ENCODE data around the gene KRTAP10-1.
A peak's percentile ranks its signal among the peaks of the same experiment; 100 is the strongest.
"Not testable (repeated sequence)": the region's sequence is repeated elsewhere in the genome, so short reads cannot be mapped to it uniquely, and the experiment has no call there.

The KRTAP10-1 gene

DNA sequence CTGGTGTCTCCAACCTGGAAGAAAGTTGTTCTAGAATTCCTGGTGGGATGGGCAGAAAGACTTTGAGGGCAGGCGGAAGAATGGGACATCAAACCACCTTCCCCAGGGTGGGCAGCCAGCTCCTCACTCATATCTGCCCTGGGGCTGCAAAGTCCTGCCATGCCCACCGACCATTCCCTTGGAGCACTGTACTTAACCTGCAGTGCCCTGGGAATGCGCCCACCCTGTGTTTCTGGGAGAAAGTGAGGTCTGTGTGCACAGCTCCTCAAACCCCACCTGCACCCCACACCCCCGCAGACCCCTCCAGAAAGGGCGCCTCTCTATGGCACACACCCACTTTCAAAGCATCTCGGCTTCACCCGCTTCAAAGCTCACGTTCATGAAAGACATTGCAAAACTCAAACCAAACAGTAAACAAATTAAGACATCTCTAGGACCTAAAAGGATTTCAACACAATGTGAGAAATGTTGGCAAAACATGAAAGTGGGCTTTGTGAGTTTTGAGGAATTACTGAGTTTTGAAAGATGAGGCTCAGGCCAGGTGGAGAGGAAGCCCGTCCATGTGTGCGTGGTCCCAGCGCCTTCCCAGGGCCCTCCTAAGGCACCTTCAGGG, 25.1 kb downstream of the KRTAP10-1 start:
- no peak for DNase-seq

DNA sequence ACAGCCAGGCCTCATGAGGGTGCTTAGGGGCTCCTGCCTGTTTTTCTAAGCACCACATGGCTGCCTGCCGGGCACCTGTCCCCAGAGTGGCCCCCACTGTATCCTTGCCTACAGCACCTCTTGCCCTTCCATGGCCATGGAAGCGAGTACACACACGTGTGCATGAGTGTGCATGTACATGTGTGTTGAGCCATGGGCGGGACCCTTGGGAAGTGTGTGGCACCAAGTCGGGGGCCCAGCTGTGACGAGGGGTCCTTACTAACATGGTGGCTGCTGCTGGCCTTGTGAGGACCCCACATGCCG, 25.8 kb downstream of the KRTAP10-1 start:
- DNase-seq: no peak

DNA sequence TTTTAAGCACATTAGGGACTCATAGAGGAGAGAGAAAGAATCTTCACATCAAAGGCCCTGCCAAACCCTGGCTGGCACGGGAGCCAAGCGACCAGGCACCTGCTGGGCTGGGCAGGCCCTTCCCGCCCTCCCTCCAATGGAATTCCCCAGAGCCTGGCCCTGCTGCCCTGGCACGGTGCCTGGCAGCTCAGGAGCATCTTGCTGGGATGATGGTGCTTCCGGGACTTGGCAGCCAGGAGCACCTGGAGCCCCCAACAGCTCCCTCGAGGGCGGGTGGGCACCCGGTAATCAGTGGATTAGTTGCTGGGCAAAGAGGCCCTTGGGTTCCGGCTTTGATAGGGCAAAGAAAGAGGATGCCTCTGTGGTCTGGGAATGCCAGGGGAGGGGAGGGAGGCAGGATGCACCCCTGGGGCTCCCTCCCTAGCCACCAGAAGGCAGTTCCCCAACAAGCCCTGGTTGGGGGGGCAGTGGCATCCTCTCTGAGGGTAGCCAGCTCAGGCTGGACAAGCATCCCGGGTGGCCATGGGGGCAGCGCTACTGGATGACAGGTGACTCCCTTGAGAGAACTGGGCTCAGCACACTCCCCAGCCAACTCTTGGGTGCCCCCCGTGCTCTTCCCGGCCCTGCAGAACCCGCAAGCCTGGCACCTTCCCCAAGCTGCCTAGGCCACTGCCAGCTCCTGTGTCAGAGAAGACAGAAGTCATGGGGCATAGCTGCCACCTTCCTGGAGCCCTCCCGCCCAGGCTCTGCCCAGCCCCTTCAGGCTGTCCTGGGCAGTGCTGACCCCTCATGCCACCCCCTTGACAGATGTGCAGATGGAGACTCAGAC, 26.4 kb downstream of the KRTAP10-1 start:
- no peak for DNase-seq

DNA sequence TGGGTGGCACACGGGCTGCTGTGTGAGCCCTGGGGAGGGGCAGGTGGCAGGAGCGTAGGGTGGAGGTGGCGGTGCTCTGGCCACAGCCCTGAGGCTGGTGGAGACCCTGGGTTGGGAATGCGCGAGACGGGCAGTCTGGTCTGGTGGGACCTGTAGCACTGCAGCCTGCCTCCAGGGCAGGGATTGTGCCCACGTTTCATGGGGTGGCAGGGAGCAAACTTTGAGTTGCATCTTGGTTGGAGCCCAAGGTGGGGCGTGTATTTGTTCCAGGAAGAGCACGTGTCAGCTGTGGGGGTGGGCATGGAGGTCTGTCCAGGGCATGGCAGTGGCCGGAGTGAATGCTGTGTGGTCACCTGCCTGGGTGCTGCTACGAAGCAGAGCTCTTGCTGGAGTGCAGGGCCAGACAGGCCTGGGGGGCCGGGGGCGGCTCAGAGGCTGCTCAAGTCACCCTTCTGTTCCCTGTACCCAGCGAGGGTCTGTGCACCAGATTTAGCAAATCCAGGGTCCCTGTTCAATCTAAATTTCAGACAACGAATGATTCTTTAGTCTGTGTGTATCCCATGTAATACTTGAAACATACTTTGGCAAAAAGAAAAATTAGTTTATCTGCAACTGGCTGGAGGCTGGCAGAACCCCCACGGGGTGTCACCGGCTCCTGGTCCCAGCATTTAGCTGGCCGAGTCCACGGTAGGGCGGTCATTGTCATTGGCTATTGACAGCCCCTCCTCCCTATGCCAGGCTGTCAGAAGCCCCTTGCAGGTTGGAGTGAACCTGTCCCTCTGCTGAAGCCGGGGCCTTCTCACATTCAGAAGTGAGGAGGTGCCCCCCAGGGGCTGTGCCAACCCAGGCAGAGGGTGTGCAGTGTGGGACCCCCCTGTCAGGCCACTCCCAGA, 27.3 kb downstream of the KRTAP10-1 start:
- DNase-seq: no peak

DNA sequence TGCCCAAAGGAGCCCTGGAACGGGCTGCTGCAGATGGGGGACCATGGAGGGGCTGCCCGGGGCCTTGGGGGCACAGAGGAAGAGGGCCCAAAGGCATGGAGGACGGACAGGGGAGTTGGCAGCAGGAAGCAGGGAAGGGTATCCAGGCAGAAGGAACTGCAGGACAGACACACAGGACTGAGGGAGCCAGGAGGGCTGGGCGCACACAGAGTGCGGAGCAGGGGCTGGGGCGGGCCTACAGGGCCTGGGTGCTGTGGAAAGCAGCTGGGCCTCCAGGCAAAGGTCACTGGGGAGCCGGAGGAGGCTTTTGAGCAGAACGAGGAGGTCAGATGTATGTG, 28.1 kb downstream of the KRTAP10-1 start:
- no peak for DNase-seq

DNA sequence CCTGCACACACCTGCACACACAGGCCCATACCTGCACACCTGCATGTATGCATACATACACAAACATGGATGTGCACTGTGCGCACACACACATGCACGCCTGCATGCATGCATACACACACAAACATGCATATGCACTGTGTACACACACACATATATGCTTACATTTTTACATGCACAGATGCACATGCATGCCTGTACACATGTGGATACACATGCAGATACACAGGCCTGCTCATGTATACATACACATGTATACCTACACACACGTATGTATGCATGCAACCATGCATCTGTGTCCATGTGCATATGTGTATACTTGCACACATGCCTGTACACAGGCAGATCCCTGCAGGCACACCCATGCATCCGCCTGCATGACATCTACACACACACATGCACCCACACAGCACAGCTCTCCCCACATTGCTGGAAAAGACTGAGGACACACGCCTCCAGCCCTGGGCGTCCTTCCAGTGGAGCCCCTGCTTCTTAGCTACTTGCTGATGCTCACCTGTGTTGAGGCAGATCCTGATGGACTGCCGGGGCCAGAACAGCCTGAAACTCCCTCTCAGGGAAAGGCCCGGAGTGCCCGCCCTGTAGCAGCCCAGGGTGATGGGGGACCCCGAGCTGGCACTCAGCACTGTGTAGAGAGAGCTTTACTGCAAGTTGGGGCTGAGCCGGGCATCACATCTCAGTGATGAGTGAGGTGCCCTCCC, 28.6 kb downstream of the KRTAP10-1 start:
- no peak for DNase-seq

DNA sequence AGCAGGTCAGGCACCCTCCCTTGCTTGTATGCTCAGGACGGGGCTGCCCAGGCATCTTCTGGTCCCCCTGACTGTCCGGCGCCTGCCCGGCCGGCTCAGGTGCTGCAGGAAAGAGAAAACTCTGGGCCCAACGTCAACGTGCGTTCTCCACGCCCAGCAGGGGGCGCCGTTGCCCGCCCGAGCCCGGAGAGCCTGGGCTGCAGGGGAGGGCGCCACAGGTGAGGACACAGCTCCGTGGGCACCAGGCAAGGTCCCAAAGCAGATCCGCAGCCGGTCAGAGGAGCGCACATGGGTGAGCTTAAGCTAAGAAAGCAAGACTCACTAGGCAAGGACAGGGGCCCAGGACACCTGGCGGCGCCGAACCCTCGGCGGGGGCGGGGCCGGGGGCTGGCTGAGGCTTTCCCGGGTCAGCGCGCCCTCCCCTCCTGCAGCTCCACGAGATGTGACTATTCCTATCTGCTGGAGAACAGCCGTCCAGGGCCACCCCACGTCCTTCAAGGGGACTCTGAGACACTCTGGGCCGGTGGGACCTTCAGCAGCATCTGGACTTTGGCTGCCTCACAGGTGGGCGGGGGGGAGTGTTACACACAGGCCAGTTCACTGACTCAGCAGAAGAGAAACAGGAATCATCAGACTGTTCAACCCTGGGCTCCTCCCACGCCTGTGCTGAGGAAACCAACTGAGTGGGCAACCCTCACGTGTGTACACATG, 29.3 kb downstream of the KRTAP10-1 start:
- peak; percentile 3 for DNase-seq

DNA sequence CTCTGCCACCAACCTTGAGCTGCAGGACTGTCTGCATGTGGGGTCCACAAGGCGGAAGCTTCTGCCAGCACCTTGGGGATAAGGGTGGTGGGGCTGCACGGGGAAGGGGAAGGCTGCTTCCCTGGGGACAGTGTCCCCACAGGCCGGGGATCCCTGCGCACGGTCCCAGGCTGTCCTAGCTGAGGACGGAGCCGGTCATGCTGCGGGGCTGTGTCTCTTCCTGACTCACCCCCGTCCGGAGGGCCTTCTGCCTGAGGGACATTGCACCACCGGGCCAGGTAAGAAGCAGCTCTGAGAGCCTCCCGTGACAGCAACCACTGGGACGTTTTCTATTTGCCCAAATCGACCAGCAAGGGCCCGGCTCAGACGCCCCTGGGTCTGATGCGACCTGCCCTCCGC, 29.9 kb downstream of the KRTAP10-1 start:
- DNase-seq: no peak

DNA sequence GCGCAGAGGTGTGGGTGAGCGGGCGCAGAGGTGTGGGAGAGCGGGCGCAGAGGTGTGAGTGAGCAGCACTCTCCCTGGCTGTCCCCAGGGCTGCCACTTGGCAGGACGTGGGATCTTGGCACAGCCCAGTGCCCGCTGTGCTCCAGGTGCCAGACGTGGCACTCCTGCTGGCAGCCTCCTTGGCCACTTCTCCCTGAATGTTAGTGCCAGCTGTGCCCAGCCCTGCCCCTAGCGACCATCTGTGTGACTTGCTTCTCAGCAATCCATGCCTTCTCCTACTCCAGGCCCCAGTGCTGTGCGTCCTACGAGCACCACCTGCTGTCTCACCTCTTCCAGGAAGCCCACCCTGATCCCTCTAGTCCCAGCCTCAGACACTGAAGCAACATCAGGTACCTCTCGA, 30.5 kb downstream of the KRTAP10-1 start:
- DNase-seq: no peak

DNA sequence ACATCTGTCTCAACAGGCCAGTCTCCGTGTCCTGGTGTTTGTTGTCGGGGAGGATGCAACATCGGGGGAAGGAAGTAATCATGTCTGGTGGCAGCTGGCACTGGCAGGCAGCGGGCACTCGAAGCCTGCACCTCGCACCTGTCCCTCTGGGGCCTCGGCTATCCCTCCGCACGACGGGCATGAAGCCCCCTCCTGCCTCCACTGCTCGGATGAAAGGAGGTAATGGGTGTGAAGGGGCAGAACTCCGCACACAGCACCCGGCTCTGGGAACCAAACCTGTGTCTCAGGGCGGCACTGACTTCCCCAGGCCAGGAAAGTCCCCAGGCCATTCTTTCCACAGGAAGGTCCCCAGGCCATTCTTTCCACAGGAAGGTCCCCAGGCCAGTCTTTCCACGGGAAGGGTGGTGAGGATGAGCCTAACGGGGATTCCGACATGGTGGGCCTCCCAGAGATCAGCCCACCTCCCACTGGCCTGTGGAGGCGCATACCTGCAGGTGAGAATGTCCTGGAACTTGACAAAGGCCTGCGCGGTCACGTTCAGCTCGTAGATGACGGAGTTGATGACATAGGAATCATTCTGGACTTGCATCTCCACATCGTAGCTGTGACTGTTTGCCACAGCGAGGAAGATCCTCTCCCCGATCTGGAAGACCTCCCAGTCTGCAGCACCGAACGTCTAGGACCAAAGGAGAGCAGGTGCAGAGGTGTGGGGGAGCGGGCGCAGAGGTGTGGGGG, 31.1 kb downstream of the KRTAP10-1 start:
- DNase-seq: no peak

DNA sequence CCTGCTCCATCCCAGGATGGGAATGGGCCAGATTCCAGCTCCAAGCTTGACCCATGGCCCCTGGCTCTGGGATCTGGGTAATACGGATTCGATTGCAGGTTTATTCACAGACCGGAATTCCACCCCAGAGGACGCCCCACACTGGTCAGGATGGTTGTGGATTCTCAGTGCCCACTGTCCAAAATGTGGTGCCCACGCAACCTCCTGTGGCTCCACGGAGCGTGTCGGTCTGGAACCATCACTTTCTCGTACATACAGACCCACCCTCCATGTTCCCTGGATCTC, 31.6 kb downstream of the KRTAP10-1 start:
- no peak for DNase-seq

DNA sequence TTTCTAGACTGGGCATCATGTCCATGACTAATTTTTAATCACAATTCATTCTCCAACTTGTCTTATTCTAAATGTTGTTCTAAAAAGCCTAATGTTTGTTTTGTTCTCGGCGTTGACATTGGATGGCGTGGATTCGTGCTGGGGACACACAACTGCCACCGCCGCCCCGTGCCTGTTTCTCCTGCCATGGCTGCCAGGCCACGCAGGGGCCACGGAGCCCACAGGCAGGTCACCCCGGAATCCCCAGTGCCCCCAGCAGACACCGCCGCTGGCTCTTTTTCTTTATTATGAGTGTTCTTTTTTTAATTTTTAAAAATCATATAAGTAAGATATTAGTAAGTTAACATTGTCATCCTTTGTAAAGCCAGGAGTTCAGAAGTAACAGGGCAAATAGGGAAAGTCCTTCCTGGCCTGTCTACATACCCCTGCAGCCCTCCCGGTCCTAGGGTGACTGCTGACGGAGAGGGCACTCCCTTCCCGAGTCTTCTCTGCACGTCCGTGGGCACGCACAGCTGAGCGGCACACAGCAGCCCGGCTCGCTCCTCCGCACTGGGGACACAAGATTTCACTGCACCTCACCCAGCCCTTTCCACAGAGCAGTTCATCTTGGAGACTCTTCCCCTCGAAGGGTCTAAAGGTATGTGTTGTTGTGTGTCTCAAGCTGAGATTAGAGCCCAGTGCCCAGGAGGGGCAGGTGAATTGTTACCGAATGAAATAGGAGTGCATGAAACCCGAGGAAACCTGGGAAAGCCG, 32.1 kb downstream of the KRTAP10-1 start:
- DNase-seq: no peak

DNA sequence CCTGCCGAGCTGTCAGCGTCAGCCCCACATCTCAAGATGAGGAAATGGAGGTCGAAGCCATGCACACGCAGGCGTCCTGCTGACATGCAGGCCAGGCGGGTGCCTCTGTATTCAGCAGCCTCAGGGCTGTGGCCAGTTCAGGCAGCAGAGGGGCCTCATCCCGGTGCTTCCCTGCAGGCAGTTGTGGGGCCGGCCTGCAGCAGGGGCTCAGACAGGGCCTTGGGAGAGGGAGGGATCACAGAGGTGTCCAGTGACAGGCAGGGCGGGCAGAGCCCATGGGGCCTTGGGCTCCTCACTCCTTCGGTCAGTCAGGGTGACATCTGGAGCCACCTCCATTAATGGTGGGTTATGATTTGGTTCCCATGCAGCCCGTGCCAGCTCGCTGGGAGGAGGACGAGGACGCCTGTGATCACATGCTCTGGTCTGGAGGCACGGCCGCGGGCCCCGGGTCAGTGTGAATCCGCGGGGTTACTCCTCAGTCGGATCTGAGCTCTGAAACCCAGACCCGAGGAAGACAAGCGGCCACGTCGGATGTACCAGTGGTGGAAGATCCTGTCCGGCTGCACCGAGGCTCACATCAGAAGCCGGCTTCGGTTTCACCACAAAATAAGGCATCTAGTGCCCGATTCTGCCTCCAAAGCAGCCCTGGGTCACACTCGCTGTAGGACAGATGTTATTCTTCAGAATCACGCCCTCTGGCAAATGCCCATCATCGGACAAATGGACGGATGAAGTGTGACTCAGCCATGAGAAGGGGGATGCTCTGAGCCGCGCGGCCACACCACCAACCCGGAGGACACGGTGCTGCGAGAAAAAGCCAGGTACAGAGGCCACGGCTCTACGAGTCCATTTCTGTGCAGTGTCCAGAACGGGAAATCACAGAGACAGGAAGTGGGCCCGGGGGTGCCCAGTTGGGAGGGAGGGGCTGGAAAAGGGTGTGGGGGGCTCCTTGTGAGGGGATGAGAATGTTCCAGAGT, 33.4 kb downstream of the KRTAP10-1 start:
- no peak for DNase-seq

DNA sequence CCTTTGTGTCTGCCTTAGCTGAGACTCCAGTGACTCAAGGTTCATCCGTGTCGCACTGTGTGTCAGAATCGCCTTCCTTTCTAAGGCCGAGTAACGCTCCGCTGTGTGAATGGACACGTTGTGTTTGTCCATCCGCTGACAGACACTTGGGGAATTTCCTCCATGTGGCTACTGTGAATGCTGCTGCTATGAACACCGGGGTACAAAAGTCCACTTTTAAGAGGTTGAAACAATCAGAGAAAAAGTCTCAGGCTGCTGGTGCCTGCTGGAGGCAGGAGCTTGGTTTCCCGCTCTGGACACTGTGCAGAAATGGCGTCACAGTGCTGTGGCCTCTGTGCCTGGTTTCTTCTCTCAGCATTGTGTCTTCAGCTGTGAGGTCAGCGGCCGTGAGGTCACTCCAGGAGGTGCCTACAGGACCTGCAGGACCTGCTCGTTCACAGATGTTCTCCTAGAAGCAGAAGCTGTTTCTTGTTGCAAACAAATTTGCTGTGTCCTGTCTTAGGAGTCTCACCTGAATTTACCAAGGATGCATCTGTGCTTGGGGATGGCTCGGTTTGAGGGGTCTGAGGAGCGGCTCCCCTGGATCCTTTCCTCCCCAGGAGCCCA, 34.2 kb downstream of the KRTAP10-1 start:
- DNase-seq: no peak

DNA sequence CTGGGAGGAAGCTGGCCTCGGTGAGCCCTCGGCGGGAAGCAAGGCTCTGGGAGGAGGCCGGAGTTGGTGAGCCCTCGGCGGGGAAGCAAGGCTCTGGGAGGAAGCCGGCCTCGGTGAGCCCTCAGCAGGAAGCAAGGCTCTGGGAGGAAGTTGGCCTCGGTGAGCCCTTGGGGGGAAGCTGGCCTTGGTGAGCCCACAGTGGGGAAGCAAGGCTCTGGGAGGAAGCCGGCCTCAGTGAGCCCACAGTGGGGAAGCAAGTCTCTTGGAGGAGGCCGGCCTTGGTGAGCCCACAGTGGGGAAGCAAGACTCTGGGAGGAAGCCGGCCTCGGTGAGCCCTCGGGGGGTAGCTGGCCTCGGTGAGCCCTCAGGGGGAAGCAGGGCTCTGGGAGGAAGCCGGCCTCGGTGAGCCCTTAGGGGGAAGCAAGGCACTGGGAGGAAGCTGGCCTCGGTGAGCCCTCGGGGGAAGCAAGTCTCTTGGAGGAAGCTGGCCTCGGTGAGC, 36.0 kb downstream of the KRTAP10-1 start:
- DNase-seq: no peak

DNA sequence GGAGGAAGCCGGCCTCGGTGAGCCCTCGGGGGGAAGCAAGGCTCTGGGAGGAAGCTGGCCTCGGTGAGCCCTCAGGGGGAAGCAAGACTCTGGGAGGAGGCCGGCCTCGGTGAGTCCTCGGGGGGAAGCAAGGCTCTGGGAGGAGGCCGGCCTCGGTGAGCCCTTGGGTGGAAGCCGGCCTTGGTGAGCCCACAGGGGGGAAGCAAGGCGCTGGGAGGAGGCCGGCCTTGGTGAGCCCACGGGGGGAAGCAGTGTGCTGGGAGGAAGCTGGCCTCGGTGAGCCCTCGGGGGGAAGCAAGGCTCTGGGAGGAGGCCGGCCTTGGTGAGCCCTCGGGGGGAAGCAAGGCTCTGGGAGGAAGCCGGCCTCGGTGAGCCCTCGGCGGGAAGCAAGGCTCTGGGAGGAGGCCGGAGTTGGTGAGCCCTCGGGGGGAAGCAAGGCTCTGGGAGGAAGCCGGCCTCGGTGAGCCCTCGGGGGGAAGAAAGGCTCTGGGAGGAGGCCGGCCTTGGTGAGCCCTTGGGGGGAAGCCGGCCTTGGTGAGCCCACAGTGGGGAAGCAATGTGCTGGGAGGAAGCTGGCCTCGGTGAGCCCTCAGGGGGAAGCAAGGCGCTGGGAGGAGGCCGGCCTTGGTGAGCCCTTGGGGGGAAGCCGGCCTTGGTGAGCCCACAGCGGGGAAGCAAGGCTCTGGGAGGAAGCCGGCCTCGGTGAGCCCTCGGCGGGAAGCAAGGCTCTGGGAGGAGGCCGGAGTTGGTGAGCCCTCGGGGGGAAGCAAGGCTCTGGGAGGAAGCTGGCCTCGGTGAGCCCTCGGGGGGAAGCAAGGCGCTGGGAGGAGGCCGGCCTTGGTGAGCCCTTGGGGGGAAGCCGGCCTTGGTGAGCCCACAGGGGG, 36.7 kb downstream of the KRTAP10-1 start:
- DNase-seq: not testable (repeated sequence)

DNA sequence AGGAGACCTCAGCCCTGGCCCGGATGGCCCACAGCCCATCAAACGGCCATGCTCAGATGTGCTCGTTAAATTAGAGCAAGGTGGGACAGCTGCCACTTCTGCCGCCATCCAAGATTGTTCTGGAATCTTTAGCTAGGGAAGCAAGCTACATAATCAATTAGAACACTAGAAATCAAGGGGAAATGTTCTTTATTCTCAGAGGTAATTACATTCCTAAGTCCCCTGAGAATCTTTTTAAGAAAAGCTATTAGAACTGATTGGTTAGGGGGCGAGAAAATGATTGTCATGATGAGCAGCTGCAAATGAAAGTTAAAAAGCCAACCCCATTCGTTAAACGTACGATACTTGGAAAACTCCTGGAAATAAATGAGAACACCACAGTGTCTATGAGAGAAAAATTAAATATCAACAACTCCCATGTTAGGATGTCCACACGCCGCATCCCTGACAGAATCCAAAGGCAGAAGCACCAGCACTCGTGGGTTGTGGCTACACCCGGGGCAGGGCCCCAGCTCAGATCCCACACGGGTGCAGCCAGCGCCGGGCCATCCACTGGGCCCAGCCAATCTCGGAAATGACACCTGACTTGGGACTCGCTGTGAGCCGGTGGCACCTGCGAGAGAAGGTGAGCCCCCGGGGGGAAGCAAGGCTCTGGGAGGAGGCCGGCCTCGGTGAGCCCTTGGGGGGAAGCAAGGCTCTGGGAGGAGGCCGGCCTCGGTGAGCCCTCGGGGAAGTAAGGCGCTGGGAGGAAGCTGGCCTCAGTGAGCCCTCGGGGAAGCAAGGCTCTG, 37.6 kb downstream of the KRTAP10-1 start:
- DNase-seq: no peak

DNA sequence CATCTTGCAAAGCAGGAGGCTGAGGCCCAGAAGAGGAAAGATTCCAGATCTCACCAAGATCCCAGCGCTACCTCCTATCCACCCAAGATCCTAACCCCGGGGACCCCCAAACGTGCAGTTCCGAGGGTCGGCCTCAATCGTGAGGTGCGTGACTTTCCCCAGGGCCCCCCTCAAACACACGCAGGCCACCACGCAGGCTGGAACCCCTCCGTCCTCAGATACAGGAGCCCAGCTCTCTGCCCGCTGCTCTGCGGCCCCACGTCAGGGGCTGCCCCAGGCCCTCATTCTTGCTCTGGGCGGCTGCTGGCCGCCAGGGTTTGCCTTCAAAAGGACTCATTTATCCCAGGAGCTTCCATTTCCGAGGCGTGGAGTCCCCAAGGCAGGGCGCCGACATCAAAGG, 39.9 kb downstream of the KRTAP10-1 start:
- no peak for DNase-seq
